ENCODE data around the gene TP63.
"Not testable (repeated sequence)": the region's sequence is repeated elsewhere in the genome, so short reads cannot be mapped to it uniquely, and the experiment has no call there.

TP63 gene

GRCh38 chr3:189631373-189631408, at the start of gene TP63:
Gene TP63, plus strand, starts transcription at chr3:189631389. Its CDS starts 127 bp downstream, at chr3:189631516.
- DNase-seq = no peak

- no peak for DNase-seq
Observed at GRCh38 chr3:189582179-189582578, 49.0 kb upstream of the TP63 start.

GRCh38 chr3:189584645-189585044, 46.5 kb upstream of the TP63 start:
- no peak for DNase-seq

GRCh38 chr3:189586941-189587663, 44.1 kb upstream of the TP63 start:
- no peak for DNase-seq

GRCh38 chr3:189587664-189588040, 43.5 kb upstream of the TP63 start:
- no peak for DNase-seq

GRCh38 chr3:189588070-189588469, 43.1 kb upstream of the TP63 start:
- no peak for DNase-seq

- no peak for DNase-seq
Observed at GRCh38 chr3:189588475-189589178, 42.6 kb upstream of the TP63 start.

- DNase-seq = no peak
Observed at GRCh38 chr3:189589179-189589569, 42.0 kb upstream of the TP63 start.

GRCh38 chr3:189590223-189590622, 41.0 kb upstream of the TP63 start:
- DNase-seq = no peak

- DNase-seq = no peak
Observed at GRCh38 chr3:189593581-189593980, 37.6 kb upstream of the TP63 start.

- not testable (repeated sequence) for DNase-seq
Observed at GRCh38 chr3:189596078-189596979, 34.9 kb upstream of the TP63 start.

- no peak for DNase-seq
Observed at GRCh38 chr3:189597918-189598317, 33.3 kb upstream of the TP63 start.

- no peak for DNase-seq
Observed at GRCh38 chr3:189598530-189599225, 32.5 kb upstream of the TP63 start.

GRCh38 chr3:189602471-189602870, 28.7 kb upstream of the TP63 start:
- DNase-seq = no peak

- DNase-seq = no peak
Observed at GRCh38 chr3:189605717-189606116, 25.5 kb upstream of the TP63 start.

- DNase-seq = no peak
Observed at GRCh38 chr3:189606774-189607173, 24.4 kb upstream of the TP63 start.

- not testable (repeated sequence) for DNase-seq
Observed at GRCh38 chr3:189612641-189613040, 18.5 kb upstream of the TP63 start.

GRCh38 chr3:189613122-189613521, 18.1 kb upstream of the TP63 start:
- no peak for DNase-seq

GRCh38 chr3:189621948-189622603, 9.1 kb upstream of the TP63 start:
- DNase-seq = no peak

GRCh38 chr3:189622629-189623028, 8.6 kb upstream of the TP63 start:
- no peak for DNase-seq

- DNase-seq = no peak
Observed at GRCh38 chr3:189624130-189624529, 7.1 kb upstream of the TP63 start.

- DNase-seq = no peak
Observed at GRCh38 chr3:189625071-189625470, 6.1 kb upstream of the TP63 start.

- no peak for DNase-seq
Observed at GRCh38 chr3:189625572-189625971, 5.6 kb upstream of the TP63 start.

Measured in DMS153 (cell line).